ENCODE measurements around the gene MYL6. TPM values are rescaled to one million over a fixed set of nuclear protein-coding genes. Genes with fewer than 3 reads are reported as not detected.

MYL6 gene
- total and polyA plus RNA-seq, 9 of the 15 experiments (the other 6 are each of a cell fraction or from before 2014, with no cell fraction given), result 557 to 1,664 (median 958) TPM

DNA sequence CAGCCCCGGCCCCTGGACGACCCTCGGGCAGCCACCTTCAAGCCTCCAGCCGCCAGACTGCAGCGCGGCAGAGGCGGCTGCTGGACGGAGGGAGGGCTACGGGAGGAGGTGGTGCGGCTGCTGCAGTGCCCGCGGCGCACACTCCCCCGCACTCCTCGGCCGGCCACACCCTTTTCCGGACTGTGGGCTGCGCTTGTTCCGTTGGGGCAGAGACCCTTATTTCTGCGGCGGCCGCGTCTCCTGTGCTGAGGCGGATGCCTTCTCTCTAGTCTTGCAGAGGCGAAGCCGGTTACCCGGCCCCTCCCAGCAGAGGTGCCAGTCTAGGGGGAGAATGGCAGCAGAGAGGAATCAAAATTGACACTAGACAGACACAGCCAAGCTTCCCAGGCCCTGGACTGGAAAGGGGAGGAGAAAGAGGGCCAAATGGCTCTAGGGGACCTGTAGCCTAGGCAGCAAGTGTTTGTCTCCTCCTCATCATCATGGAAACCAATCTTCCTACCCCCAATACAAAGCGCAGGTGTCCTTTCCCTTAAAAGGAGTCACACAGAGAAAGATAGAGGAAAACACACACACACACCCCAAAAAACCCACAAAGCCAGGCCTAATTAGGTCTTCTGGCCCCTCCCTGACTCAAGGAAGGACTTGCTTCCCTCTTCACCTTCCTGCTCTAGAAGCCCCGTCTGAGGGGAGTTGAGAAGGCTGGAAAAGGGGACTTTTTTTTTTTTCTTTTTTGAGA lies 28.8 kb upstream of the MYL6 start (continued):
- TF ChIP-seq MTF1 (CRISPR knock-in tag; IDR thresholded peaks at IDR 0.05; ENCODE audit: borderline replicate concordance) (no peak), ZBTB7A (IDR thresholded peaks at IDR 0.05; ENCODE audit: borderline replicate concordance, control insufficient read depth, low read depth, low read length) (peak; percentile 75; the same call in 1 of the 2 replicates), PHB (CRISPR knock-in tag; IDR thresholded peaks at IDR 0.05) (no peak), ZNF408 (CRISPR knock-in tag; IDR thresholded peaks at IDR 0.05; ENCODE audit: low read depth) (no peak), SAP30 (IDR thresholded peaks at IDR 0.05; ENCODE audit: borderline replicate concordance, insufficient read depth, low read depth, low read length, poor library complexity, severe bottlenecking) (peak; percentile 65), BCOR (IDR thresholded peaks at IDR 0.05) (peak; percentile 61), ZNF239 (CRISPR knock-in tag; IDR thresholded peaks at IDR 0.05) (no peak), ZNF407 (IDR thresholded peaks at IDR 0.05; ENCODE audit: low read depth) (no peak), SNIP1 (IDR thresholded peaks at IDR 0.05; ENCODE audit: low read depth) (no peak), SAFB2 (IDR thresholded peaks at IDR 0.05; ENCODE audit: borderline replicate concordance, low read depth, low read length, severe bottlenecking) (no peak)
- TF ChIP-seq, protein P1, sequence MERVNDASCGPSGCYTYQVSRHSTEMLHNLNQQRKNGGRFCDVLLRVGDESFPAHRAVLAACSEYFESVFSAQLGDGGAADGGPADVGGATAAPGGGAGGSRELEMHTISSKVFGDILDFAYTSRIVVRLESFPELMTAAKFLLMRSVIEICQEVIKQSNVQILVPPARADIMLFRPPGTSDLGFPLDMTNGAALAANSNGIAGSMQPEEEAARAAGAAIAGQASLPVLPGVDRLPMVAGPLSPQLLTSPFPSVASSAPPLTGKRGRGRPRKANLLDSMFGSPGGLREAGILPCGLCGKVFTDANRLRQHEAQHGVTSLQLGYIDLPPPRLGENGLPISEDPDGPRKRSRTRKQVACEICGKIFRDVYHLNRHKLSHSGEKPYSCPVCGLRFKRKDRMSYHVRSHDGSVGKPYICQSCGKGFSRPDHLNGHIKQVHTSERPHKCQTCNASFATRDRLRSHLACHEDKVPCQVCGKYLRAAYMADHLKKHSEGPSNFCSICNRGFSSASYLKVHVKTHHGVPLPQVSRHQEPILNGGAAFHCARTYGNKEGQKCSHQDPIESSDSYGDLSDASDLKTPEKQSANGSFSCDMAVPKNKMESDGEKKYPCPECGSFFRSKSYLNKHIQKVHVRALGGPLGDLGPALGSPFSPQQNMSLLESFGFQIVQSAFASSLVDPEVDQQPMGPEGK (CRISPR knock-in tag; IDR thresholded peaks at IDR 0.05; ENCODE audit: borderline replicate concordance), result no peak
- TF ChIP-seq, protein P2, sequence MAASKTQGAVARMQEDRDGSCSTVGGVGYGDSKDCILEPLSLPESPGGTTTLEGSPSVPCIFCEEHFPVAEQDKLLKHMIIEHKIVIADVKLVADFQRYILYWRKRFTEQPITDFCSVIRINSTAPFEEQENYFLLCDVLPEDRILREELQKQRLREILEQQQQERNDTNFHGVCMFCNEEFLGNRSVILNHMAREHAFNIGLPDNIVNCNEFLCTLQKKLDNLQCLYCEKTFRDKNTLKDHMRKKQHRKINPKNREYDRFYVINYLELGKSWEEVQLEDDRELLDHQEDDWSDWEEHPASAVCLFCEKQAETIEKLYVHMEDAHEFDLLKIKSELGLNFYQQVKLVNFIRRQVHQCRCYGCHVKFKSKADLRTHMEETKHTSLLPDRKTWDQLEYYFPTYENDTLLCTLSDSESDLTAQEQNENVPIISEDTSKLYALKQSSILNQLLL (CRISPR knock-in tag; IDR thresholded peaks at IDR 0.05; ENCODE audit: borderline replicate concordance), result no peak
- TF ChIP-seq, protein P3, sequence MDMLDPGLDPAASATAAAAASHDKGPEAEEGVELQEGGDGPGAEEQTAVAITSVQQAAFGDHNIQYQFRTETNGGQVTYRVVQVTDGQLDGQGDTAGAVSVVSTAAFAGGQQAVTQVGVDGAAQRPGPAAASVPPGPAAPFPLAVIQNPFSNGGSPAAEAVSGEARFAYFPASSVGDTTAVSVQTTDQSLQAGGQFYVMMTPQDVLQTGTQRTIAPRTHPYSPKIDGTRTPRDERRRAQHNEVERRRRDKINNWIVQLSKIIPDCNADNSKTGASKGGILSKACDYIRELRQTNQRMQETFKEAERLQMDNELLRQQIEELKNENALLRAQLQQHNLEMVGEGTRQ (CRISPR knock-in tag; IDR thresholded peaks at IDR 0.05), result no peak

Data from K562 (cell line).